Measurements from ENCODE around the gene ARRB1.

GRCh38 chr11:75333022-75333806 lies 18.2 kb downstream of the ARRB1 start:
- TF ChIP-seq CTCF (IDR thresholded peaks at IDR 0.05) (no peak), POLR2A (IDR thresholded peaks at IDR 0.05) (no peak)
